ENCODE data around the gene ADISSP. TPM values are rescaled to one million over a fixed set of nuclear protein-coding genes. Genes with fewer than 3 reads are reported as not detected.

The ADISSP gene
- total and polyA plus RNA-seq, 2 of the 8 experiments (the other 6 are each of a cell fraction or from before 2014, with no cell fraction given): 111 to 141 TPM

DNA sequence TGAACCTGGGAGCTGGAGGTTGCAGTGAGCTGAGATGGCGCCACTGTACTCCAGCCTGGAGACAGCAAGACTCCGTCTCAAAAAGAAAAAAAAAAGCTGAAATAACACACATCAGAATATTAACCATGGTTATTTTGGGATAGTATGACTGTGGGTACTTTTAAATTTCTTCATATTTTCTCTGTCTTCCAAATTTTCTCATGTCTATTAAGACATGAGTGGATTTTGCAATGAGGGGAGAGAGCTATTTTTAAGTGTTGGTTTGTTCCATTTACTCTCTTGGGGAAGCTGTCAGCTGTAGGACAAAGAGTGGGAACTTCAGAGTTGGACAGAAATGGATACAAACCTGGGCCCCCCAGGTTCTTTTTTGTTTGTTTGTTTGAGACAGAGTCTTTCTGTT is 10.3 kb downstream of the ADISSP start (continued):
- no peak for TF ChIP-seq CHD7 (IDR thresholded peaks at IDR 0.05; ENCODE audit: insufficient replicate concordance, low read length)
- TF ChIP-seq SAP30 (IDR thresholded peaks at IDR 0.05; ENCODE audit: insufficient read depth, insufficient replicate concordance, low read length): no peak
- no peak for TF ChIP-seq FOSL1 (IDR thresholded peaks at IDR 0.05; ENCODE audit: insufficient read depth, low read depth, low read length)
- TF ChIP-seq NANOG (IDR thresholded peaks at IDR 0.05; ENCODE audit: insufficient read depth, low read depth, low read length, poor library complexity, severe bottlenecking): no peak
- TF ChIP-seq CBX5 (IDR thresholded peaks at IDR 0.05; ENCODE audit: low read depth, low read length): no peak
- no peak for TF ChIP-seq JUN (IDR thresholded peaks at IDR 0.05; ENCODE audit: low read depth, low read length)
- no peak for TF ChIP-seq ASH2L (IDR thresholded peaks at IDR 0.05; ENCODE audit: low read length)
- TF ChIP-seq KDM5A (IDR thresholded peaks at IDR 0.05; ENCODE audit: low read length): no peak
